ENCODE measurements around the gene MMP25.
"Not testable (repeated sequence)": the region's sequence is repeated elsewhere in the genome, so short reads cannot be mapped to it uniquely, and the experiment has no call there.

MMP25 gene

DNA sequence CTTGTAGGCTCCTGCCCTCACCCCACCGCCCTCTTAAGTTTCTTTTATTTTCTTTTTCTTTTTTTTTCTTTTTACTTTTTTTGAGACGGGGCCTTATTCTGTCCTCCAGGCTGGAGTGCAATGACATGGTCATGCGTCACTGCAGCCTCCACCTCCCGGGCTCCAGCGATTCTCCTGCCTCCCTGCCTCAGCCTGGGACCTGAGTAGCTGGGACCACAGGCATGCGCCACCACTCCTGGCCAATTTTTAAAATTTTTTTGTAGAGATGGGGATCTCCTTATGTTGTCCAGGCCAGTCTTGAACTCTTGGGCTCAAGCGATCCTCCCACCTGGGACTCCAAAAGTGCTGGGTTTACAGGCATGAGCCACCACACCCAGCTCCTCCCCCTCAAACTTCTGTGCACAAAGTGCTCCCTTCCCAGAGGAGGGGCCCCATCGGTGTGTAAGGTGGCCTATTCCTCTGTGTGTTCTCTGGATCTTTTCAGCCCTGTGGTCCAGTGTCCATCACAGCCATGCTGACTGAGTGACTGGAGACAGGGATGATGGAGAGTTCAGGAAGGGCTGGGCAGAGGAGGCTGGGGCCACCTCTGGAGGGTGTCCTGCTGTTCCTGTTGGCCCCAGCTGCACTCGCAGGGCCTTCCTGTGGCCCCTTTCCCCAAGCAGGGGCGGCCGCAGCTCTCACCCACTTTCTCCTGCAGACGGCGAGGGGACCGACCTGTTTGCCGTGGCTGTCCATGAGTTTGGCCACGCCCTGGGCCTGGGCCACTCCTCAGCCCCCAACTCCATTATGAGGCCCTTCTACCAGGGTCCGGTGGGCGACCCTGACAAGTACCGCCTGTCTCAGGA lies 10.2 kb downstream of the MMP25 start:
- DNase-seq, result no peak

DNA sequence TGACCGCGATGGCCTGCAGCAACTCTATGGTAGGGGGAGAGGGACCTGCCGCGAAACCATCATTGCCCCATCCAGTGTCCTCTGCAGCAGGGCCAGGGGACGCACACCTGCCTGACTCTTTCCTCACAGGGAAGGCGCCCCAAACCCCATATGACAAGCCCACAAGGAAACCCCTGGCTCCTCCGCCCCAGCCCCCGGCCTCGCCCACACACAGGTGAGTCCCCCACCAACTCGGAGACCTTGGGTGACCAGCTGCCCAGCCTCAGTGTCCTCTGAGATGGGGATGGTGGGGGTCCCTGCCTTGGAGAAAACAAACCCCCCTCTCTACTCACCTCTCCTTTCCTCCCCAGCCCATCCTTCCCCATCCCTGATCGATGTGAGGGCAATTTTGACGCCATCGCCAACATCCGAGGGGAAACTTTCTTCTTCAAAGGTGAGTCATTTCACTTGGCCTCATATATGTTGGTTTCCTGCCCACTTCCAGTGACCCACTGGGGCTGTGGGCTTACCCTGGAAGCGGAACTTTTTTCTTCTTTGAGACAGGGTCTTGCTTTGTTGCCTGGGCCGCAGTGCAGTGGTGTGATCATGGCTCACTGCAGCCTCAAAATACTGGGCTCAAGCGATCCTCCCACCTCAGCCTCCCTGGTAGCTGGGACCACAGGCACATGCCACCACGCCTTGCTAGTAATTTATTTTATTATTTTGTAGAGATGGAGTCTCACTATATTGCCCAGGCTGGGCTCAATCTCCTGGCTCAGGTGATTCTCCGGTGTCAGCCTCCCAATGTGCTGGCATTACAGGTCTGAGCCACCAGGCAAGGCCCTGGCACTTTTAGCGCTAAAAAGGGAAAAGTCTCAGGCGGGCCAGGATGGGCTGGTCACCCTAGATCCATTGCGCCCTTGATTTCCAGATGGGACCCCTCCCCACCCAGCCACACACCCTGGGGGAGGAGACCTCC lies 11.1 kb downstream of the MMP25 start:
- DNase-seq, result no peak

DNA sequence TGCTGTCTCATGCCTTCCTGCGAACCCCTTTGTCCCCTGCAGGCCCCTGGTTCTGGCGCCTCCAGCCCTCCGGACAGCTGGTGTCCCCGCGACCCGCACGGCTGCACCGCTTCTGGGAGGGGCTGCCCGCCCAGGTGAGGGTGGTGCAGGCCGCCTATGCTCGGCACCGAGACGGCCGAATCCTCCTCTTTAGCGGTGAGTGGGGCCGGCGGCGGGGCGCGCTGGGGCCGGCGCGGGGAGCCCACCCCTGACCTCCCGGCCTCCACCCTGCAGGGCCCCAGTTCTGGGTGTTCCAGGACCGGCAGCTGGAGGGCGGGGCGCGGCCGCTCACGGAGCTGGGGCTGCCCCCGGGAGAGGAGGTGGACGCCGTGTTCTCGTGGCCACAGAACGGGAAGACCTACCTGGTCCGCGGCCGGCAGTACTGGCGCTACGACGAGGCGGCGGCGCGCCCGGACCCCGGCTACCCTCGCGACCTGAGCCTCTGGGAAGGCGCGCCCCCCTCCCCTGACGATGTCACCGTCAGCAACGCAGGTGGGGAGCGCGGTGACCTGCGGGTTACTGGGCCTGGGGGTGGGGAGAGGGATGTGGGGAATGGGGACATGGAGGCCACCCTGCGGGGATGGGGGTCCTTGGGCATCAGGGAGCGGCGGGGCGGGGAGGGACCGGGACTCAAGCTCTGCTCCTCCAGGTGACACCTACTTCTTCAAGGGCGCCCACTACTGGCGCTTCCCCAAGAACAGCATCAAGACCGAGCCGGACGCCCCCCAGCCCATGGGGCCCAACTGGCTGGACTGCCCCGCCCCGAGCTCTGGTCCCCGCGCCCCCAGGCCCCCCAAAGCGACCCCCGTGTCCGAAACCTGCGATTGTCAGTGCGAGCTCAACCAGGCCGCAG lies 12.0 kb downstream of the MMP25 start:
- no peak for DNase-seq

DNA sequence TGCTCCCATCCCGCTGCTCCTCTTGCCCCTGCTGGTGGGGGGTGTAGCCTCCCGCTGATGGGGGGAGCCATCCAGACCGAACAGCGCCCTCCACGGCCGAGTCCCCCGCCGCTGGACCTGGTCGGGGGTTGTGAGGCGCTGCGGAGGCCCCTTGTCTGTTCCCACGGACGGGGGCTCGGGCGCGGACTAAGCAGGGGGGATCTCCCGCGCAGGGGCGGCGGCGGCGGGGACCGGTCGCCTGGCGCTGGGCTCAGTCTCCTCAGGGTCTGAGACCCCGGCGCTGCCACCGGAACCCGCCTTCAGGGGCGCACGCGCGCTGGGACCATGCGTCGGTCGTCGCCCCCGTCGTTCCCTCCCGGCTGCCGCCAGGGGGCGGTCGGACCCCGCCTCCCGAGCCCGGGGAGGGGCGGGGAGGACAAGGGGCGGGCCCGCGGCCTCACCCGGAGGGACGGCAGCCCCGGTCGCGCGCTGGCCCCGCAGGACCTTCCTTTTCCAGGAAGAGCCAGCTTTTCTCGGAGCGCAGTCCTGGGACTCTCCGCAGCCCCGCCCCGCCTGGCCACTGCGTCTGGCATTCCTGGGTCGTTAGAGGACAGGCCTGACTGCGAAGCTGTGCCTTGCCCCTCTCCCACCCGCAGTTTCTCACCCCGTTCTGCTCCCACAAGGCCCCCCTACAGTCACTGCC lies 12.8 kb downstream of the MMP25 start:
- DNase-seq, result peak; percentile 50

DNA sequence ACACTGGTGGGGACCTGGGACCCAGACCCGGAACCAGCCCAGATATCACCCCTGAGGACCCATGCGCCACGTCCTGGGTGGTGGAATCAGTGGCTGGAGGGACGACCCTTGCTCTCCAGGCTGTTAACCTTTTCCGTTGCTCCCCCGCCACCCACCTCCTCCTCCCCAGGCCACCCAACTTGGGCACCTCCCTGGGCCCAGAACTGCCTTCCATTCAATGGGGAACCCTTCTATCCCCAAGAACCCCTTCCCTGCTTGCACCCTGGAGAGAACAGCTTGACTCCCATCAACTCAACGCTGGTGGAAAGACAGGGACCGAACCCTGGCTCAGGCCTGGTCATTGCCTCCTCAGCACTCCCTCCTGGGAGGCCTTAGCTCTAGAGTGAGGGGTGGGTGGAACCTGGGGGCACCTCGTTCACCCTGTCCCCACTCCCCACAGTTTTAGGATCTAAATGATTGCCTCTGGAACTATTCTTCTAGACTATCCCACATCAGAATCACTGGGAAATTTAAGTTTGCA lies 13.4 kb downstream of the MMP25 start:
- no peak for DNase-seq

DNA sequence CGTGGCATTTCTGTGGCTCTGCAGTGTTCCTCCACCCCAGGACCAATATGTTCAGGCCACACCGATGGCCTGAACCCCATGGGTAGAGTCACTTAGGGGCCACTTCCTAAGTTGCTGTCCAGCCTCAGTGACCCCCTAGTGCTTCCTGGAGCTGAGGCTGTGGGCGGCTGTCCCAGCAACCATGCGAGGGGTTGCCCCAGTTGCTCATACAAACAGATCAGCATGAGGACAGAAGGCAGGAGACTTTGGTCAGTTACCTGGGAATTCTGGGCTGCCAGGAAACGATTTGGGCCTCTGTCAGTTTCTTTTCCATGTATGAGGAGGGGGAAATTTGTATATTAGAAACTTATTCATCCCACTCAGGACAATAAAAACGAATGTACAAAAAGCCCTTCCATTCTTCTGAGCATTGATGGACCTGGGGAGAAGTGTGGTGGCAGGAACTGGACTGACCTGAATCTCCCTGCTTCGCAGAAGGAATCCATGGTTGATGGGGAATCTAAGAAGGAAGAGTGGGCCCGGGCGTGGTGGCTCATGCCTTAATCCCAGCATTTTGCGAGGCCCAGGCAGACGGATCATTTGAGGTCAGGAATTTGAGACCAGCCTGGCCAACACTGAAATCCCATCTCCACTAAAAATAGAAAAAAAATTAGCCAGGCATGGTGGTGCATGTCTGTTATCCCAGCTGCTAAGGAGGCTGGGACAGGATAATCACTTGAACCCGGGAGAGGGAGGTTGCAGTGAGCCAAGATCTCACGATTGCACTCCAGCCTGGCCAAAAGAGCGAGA lies 14.2 kb downstream of the MMP25 start:
- DNase-seq, result no peak

DNA sequence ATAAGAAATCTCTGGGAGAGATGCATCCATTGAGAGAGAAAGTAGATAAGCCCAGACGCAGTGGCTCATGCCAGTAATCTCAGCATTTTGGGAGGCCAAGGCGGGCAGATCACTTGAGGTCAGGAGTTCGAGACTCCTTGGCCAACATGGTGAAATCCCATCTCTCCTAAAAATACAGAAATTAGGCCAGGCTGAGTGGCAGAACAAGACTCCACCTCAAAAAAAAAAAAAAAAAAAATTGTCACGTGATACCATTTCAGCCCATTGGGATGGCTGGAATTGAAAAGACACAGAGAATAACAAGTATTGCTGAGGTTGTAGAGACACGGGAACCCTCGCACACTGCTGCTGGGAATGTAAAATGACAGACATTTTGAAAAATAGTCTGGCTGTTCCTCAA lies 16.2 kb downstream of the MMP25 start:
- no peak for DNase-seq

DNA sequence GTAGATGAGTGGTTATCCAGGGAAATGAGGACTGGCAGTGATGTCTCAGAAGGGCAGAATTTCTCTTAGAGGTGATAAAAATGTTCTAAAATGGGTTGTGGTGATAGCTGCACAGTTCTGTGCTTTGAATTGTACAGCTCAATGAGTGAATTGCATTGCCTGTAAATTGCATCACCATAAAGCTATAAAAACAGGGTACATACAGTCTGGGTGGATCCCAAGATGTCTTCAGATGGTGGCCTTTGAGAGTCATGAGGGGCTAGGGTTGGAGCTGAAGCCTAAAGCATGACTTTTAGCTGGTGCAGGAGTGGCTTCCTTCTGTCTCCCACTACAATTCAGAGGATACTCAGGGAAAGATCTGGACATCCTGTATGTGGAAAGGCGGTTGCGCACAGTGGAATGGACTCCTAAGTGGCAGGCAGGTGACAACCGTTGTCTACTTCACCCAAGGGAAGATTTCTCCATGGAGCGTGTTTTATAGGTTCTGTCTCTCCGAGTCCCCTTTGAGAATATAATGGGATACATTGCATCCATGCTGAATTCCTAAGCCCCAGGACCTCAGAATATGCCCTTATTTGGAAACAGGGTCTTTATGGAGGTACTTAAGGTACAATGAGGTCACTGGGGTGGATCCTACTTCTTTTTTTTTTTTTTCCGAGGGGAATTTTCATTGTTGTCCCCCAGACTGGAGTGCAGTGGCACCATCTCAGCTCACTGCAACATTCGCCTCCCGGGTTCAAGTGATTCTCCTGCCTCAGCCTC lies 17.4 kb downstream of the MMP25 start:
- no peak for DNase-seq

DNA sequence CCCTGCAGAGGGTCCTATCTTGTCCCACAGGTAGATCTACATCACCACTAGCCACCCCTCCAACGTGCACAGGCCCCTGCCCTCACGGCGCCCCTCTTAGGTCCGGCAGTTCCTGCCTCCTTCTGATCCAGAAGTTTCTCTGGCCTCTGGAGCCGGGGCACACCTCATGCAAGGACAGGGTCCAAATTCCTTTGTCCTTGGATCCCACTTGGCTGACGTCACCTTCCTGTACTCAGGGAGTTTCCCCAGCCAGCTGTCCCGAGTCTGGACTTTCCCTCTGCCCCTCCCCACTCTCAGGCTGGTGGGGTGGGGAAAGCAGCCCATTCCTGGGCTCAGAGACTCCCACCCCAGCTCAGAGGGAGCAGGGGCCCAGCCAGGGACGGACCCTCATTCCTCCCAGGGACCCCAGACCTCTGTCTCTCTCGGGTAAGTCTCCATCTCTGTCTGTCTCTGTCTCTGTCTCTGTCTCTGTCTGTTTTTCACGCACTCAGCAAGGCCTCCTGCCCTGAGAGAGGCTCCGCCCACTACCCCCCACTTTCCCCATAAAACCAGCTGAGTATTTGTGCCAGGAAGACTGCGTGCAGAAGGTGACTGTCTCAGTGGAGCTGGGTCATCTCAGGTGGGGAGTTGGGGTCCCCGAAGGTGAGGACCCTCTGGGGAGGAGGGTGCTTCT lies 18.8 kb downstream of the MMP25 start, which contains the start of gene IL32:
IL32 (plus strand) TSS at position 572 of the 673 bp plus-strand sequence. CDS start 172 bp downstream, outside the sequence.
- DNase-seq, result no peak

DNA sequence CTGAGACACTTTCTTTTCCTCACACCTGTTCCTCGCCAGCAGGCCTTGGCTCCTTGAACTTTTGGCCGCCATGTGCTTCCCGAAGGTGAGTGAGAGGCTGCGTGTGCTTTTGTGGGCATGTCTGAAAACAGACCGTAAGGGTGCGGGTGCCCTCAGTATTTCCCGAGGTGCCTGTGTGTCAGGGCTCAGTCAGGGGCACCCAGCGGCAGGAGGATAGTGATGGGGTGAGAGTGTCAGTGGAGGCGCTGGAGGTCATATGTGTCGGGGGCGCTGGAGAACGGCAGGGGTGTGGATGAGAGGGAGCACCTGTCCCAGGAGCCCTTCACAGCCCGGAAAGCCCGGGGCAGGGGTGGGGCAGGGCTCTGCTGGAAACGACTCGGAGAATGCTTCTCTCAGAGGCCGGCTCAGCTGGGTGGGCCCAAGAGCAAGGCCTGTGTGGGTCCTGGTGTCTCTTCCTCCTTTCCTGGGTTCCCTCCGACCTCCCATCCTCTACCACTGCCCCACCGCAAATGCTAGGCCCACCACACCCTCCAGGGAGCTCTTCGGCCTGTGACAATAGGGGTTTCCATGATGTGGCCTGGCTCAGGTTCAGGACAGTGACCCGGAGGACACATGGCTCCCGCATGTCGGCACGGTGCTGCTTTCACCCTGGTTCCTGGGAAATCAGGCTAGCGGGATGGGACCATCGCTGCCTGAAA lies 19.5 kb downstream of the MMP25 start:
- no peak for DNase-seq

DNA sequence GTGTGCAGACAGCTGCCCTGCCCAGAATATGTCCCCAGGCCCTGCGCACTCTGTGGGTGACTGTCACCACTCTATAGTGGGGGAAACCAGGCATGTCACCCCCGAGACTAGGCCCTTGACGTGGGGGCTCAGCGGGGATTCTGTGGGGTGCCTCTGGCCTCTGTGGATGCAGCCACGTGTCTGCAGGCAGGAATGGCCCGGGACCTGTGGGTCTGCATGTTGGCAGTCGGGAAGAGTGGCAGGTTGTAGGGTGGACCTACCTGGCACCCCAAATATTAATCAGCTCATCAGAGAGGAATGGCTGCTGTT lies 20.0 kb downstream of the MMP25 start:
- no peak for DNase-seq

DNA sequence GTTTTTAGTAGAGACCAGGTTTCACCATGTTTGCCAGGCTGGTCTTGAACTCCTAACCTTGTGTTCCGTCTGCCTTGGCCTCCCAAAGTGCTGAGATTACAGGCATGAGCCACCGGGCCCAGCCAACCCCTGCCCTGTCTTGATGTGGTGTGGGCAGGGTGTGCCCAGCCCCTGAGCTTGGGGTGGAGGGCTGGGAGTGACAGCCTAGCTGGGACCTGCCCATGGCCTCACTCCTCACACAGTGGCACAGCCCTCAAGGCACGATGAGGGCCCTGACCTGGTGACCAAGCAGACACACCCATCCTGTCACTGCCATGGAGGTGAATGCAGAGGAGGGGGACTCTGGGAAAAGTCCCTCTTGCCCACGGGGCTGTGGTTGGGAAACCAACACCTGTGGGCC lies 22.1 kb downstream of the MMP25 start:
- DNase-seq, result no peak

DNA sequence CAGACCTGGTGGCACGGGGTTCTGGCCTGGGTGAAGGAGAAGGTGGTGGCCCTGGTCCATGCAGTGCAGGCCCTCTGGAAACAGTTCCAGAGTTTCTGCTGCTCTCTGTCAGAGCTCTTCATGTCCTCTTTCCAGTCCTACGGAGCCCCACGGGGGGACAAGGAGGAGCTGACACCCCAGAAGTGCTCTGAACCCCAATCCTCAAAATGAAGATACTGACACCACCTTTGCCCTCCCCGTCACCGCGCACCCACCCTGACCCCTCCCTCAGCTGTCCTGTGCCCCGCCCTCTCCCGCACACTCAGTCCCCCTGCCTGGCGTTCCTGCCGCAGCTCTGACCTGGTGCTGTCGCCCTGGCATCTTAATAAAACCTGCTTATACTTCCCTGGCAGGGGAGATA lies 22.8 kb downstream of the MMP25 start:
- not testable (repeated sequence) for DNase-seq

DNA sequence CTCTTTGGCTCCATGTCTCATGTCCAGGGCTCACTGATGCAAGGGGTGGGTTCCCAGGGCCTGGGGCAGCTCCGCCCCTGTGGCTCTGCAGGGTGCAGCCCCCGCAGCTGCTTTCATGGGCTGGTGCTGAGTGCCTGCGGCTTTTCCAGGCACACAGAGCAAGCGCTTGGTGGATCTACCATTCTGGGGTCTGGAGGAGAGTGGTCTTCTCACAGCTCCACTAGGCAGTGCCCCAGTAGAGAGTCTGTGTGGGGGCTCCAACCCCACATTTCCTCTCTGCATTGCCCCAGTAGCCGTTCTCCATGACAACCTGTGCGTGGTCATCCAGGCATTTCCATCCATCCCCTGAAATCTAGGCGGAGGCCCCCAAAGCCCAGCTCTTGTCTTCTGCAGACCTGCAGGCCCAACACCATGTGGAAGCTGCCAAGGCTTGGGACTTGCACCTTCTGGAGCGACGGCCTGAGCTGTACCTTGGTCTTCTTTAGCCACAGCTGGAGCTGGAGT lies 24.3 kb downstream of the MMP25 start:
- no peak for DNase-seq

DNA sequence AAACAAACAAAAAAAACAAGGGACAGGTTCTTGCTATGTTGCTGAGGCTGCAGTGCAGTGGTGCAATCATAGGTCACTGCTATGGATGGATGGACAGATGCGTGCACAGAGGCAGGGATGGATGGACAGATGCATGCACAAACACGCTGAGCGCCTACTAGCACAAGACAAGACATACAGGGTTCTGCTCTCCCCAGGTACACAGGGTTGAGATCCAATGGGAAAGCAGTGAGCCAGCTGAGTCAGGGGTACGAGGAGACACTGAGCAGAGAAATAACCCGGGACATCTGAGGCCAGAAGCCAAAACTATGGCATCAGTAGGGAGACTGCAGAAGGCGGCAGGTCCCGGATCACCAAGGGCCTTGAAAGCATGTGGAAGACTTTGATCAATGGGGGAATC lies 25.3 kb downstream of the MMP25 start:
- DNase-seq, result no peak

DNA sequence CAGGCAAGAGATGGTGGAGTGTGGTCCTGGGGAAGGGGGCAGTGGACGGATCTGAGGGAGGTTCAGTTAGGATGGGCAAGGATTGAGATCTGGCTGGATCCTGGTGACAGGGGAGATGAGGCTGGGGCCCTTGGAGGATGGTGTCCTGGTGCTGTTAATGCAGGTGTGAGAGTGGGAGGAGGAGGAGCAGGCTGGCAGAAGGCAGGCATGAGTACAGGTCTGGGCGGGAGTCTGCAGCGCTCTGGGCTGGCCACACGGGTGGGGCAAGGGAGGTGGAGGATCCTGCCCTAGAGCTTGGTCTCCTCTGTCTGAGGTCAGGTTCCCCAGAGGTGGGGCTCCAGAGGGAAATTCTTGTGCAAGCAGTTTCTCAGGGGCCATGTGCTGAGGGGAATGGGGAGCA lies 25.8 kb downstream of the MMP25 start:
- not testable (repeated sequence) for DNase-seq

DNA sequence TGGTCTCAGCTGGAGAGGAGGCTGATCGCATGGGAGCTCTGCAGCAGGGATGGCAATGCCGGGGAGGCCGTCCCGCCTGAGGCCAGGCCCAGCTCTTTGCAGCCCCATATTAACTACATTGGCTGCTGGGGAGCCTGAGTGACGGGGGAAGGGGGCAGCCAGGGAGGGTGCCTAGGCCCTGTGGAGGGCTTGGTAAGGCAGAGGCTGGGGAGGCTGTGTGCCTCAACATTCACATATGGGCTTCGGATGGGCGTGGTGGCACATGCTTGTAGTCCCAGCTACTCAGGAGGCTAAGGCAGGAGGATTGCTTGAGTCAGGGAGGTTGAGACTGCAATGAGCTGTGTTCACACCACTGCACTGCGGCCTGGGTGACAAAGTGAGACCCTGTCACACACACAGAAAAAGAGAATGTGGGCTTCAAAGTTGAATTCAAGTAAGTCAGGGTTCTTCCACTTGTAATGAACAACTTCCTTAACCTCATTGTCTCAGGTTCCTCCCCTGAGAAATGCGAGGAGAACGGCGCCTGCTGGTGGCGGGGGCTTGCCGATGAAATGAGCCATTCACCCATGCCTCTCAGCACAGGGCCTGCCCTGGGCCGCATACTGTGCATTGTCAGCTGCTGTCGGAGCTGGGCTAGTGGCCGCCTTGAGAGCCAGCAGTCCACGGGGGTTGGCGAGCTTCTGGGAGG lies 26.4 kb downstream of the MMP25 start:
- not testable (repeated sequence) for DNase-seq

DNA sequence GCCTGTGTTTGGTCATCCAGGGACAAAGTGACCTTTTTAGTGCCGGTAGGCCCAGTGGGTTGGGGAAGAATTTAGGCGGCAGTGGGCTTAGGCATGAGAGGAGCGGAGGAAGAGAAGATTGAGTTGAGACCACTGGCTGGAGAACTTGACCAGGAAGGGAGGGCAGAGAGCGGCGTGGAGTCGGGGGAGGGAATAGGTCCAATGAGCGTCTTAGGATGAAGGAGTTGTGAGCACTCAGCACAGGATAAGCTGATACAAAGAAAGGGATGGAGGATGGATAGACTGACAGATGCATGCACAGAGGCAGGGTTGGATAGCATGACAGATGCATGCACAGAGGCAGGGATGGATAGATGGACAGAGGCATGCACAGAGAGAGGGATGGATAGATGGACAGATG lies 27.1 kb downstream of the MMP25 start:
- DNase-seq, result no peak
